ENCODE data around the gene AP1S1. TPM values are rescaled to one million over a fixed set of nuclear protein-coding genes. Genes with fewer than 3 reads are reported as not detected.
A peak's percentile ranks its signal among the peaks of the same experiment; 100 is the strongest.

AP1S1 gene
- total and polyA plus RNA-seq, 3 donors from 2014 or later, result 31.7 to 54.8 (median 46.3) TPM

DNA sequence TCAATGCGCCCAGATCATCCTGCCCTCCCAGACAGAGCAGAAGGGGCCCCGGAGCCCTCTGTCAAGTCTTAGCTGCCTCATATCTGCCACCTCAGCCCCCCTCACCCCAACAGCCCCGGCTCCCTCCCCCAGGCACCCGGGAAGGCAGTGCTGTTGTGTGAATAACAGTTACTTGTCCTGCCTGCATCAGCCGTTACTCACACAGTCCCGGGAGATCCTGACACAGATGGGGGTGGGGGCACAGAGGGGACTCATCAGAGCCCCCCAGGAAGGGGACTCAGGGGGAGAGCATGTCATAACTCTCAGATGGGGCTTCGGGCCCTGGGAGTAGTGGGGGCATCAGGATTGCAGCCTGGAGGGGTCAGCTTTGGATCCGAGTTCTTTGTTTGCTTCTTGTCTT is 39.8 kb upstream of the AP1S1 start:
- Histone ChIP-seq H3K27ac (peak overlapping the region; percentile 36 to 92), H3K36me3 (ENCODE audit: low read depth, missing control alignments) (no peaks in the 10 kb centered on the region), H3K9me3 (no peaks in the 10 kb centered on the region), H3K4me3 (no peak overlapping the region), H3K4me1 (peaks cover 25% of the 10 kb centered on the region), H3K27me3 (no peaks in the 10 kb centered on the region)
- TF ChIP-seq POLR2A (IDR thresholded peaks at IDR 0.05), result no peak
- TF ChIP-seq, protein P1, sequence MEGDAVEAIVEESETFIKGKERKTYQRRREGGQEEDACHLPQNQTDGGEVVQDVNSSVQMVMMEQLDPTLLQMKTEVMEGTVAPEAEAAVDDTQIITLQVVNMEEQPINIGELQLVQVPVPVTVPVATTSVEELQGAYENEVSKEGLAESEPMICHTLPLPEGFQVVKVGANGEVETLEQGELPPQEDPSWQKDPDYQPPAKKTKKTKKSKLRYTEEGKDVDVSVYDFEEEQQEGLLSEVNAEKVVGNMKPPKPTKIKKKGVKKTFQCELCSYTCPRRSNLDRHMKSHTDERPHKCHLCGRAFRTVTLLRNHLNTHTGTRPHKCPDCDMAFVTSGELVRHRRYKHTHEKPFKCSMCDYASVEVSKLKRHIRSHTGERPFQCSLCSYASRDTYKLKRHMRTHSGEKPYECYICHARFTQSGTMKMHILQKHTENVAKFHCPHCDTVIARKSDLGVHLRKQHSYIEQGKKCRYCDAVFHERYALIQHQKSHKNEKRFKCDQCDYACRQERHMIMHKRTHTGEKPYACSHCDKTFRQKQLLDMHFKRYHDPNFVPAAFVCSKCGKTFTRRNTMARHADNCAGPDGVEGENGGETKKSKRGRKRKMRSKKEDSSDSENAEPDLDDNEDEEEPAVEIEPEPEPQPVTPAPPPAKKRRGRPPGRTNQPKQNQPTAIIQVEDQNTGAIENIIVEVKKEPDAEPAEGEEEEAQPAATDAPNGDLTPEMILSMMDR (IDR thresholded peaks at IDR 0.05), result no peak
- intact Hi-C loops (cut with DNase I; ENCODE audit: low total_unique reads), result no loop called here
- WGBS, 2 donors, result 50 to 58% methylated on average over 6 to 8 of the region's 8 CpGs
- no peak for DNase-seq

DNA sequence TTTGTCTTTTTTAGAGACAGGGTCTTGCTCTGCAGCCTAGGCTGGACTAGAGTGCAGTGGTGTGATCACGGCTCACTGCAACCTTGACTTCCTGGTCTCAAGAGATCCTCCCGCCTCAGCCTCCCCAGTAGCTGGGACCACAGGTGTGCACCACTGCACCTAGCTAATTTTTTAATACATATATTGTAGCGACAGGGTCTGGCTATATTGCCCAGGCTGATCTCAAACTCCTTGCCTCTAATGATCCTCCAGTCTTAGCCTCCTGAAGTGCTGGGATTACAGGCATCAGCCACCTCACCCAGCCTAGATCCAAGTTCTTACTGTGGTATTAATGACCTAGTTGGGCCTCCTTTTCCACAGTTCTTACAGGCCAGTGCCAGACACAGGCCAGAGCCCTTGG is 39.1 kb upstream of the AP1S1 start:
- Histone ChIP-seq H3K27me3 (no peaks in the 10 kb centered on the region), H3K4me3 (no peak overlapping the region), H3K36me3 (ENCODE audit: low read depth, missing control alignments) (no peaks in the 10 kb centered on the region), H3K27ac (peak overlapping the region; percentile 36 to 92), H3K9me3 (no peaks in the 10 kb centered on the region), H3K4me1 (peaks cover 30% of the 10 kb centered on the region)
- DNase-seq, result no peak
- TF ChIP-seq POLR2A (IDR thresholded peaks at IDR 0.05), result no peak
- TF ChIP-seq, protein P1 (IDR thresholded peaks at IDR 0.05), result no peak
- 93% methylated on average over 3 of the region's 3 CpGs for WGBS, 2 donors
- intact Hi-C loops (cut with DNase I; ENCODE audit: low total_unique reads), result no loop called here

DNA sequence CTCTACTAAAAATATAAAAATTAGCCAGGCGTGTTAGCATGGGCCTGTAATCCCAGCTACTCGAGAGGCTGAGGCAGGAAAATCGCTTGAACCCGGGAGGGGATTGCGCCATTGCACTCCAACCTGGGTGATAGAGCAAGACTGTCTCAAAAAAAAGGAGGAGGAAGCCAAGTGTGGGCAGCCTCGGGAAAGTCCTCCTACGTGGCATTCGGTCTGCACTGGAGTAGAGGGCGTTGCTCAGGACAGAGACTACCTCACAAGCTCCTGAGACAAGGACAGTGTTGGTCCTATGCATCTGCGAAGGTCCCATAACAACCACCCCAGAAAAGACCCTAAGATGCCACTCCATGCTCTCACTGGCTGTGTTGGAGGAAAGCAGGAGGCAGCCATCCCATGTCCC is 37.4 kb upstream of the AP1S1 start:
- Histone ChIP-seq H3K27me3 (no peaks in the 10 kb centered on the region), H3K4me1 (peaks cover 38% of the 10 kb centered on the region), H3K36me3 (ENCODE audit: low read depth, missing control alignments) (no peaks in the 10 kb centered on the region), H3K27ac (peak overlapping the region; percentile 55 to 92), H3K4me3 (no peak overlapping the region), H3K9me3 (no peaks in the 10 kb centered on the region)
- TF ChIP-seq POLR2A (IDR thresholded peaks at IDR 0.05), result no peak
- TF ChIP-seq, protein P1 (IDR thresholded peaks at IDR 0.05), result no peak
- intact Hi-C loops (cut with DNase I; ENCODE audit: low total_unique reads), result no loop called here
- 62 to 75% methylated on average over 10 of the region's 10 CpGs for WGBS, 2 donors
- no peak for DNase-seq

DNA sequence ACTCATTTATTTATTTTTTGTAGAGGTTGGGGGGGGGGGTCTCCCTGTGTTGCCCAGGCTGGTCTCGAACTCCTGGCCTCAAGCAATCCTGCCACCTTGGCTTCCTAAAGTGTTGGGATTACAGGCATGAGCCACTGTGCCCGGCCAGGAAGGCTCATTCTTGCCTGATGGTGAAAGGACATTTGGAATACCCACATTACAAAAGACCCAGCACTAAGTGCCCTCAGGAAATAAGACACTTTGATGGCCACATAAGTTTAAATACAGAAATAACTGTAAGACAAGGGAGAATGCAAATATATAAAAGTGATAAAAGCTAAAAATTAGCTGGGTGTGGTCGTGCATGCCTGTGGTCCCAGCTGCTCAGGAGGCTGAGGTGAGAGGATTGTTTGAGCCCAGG is 35.4 kb upstream of the AP1S1 start:
- Histone ChIP-seq H3K4me1 (peaks cover 41% of the 10 kb centered on the region), H3K4me3 (no peak overlapping the region), H3K36me3 (ENCODE audit: low read depth, missing control alignments) (no peaks in the 10 kb centered on the region), H3K27ac (peak overlapping the region in 1 of 2 donors; percentile 92), H3K9me3 (no peaks in the 10 kb centered on the region), H3K27me3 (no peaks in the 10 kb centered on the region)
- no peak for DNase-seq
- no peak for TF ChIP-seq POLR2A (IDR thresholded peaks at IDR 0.05)
- TF ChIP-seq, protein P1 (IDR thresholded peaks at IDR 0.05), result no peak
- intact Hi-C loops (cut with DNase I; ENCODE audit: low total_unique reads), result no loop called here
- 90 to 94% methylated on average over 3 of the region's 3 CpGs for WGBS, 2 donors

DNA sequence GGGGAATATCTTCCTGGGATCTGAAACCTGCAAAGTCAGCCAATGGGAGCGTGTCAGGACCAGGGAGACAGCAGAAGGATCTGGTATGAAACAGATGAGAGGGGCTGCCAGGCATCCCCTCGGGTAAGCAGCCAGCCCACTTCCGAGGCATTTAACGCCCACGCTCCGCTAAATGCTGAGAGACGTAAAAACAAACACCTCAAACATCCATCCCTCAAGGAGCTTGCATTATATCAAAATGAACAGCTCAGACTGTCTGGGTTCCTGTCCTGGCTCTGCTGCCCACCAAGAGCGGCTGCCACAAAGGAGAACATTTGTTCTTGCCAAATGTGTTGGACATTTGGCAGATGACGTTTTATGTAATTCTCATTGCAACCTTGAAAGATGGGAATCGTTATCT is 34.4 kb upstream of the AP1S1 start:
- Histone ChIP-seq H3K9me3 (no peaks in the 10 kb centered on the region), H3K27ac (peak overlapping the region in 1 of 2 donors; percentile 68), H3K4me3 (no peak overlapping the region), H3K4me1 (peaks cover 47% of the 10 kb centered on the region), H3K27me3 (no peaks in the 10 kb centered on the region), H3K36me3 (ENCODE audit: low read depth, missing control alignments) (no peaks in the 10 kb centered on the region)
- no peak for DNase-seq
- TF ChIP-seq POLR2A (IDR thresholded peaks at IDR 0.05), result no peak
- TF ChIP-seq, protein P1 (IDR thresholded peaks at IDR 0.05), result no peak
- intact Hi-C loops (cut with DNase I; ENCODE audit: low total_unique reads), result no loop called here
- WGBS, 2 donors, result 51 to 56% methylated on average over 10 of the region's 10 CpGs

All from testis (tissue), 3 donors.